Kidney (tissue), 14 donors: Measurements from ENCODE around the gene CAMK1G. TPM values are rescaled to one million over a fixed set of nuclear protein-coding genes. Genes with fewer than 3 reads are reported as not detected.
A peak's percentile ranks its signal among the peaks of the same experiment; 100 is the strongest.

Experiments used
- DNase-seq, 5 donors: peaks; one replicate each; pipeline ENCODE4 v3.0.0-alpha.2; 2013 to 2020
- FAIRE-seq: peaks from 2 replicates; lab custom pipeline; 2012; peaks lifted over from hg19 to GRCh38; lab: Jason Lieb, UNC
- H3K27ac ChIP-seq, 2 donors: one replicate each; pipeline ENCODE4 v1.7.0; 2013; ENCODE audit warnings: low read depth in 2 of 2, low read length in 2 of 2, inconsistent platforms in 1 of 2
- H3K27me3 ChIP-seq: one replicate; pipeline ENCODE4 v1.7.1; 2013; ENCODE audit warnings: low read length, inconsistent platforms; ENCODE audit not compliant: control insufficient read depth, insufficient read depth
- H3K36me3 ChIP-seq, 3 donors: one replicate each; pipeline versions ENCODE4 v1.7.0 to v1.7.1; 2013; ENCODE audit warnings: low read length in 3 of 3, control low read depth in 1 of 3, inconsistent platforms in 1 of 3; ENCODE audit not compliant: insufficient read depth in 3 of 3, control insufficient read depth in 2 of 3
- H3K4me1 ChIP-seq, 3 donors: one replicate each; pipeline versions ENCODE4 v1.7.0 to v1.7.1; 2013; ENCODE audit warnings: low read length in 3 of 3, inconsistent platforms in 1 of 3, low read depth in 1 of 3; ENCODE audit not compliant: control insufficient read depth in 2 of 3, insufficient read depth in 2 of 3
- H3K4me3 ChIP-seq, 3 donors: one replicate each; pipeline versions ENCODE4 v1.7.0 to v1.8.1; 2013; ENCODE audit warnings: low read length in 3 of 3, control low read depth in 1 of 3, inconsistent platforms in 1 of 3
- H3K9ac ChIP-seq, 3 donors: one replicate each; pipeline versions ENCODE4 v1.7.0 to v1.7.1; 2013; ENCODE audit warnings: low read length in 3 of 3, control low read depth in 1 of 3, inconsistent platforms in 1 of 3
- H3K9me3 ChIP-seq, 3 donors: one replicate each; pipeline versions ENCODE4 v1.7.0 to v1.7.1; 2013; ENCODE audit warnings: low read length in 3 of 3, control low read depth in 1 of 3, inconsistent platforms in 1 of 3; ENCODE audit not compliant: control insufficient read depth in 2 of 3, insufficient read depth in 1 of 3
- intact Hi-C: fragments of 100-400 bp; cut with DNase I; formaldehyde crosslinking; loops from one replicate; pipeline ENCODE4 v1.11.1; 2022
- polyA plus RNA-seq: library from polyadenylated mRNA; stranded (reverse); fragments of 350-450 nt; fragmentation: Illumina TruSeq; extraction: RNeasy Lipid Tissue Mini Kit (QIAGEN cat#74804); gene quantifications from one replicate; pipeline ENCODE4 v1.2.3, GENCODE V29; 2014; ENCODE audit warnings: low read depth, low replicate concordance; ENCODE audit not compliant: insufficient read depth
- total RNA-seq: library from RNA; stranded (reverse); fragmentation: NEBNext Ultra II Directional; extraction: Animal tissue kit (Norgen Biotek cat#: 25700); gene quantifications from one replicate; pipeline ENCODE4 v1.2.1, GENCODE V29; 2021
- TF ChIP-seq, protein P1 (sequence below): IDR thresholded peaks from 3 replicates; pipeline ENCODE4 v1.5.1; 2012; ENCODE audit warnings: mild to moderate bottlenecking, moderate library complexity, borderline replicate concordance; ENCODE audit not compliant: insufficient read depth; ENCODE audit errors: extremely low read depth
- donor health status: control.
- donor health status: control.
- donor health status: control.
- donor health status: control.
- donor health status: control.
- donor health status: DM: yes; HTN: yes; CAD: no.
- donor health status: Normal renal cell carcinoma (clear cell type).

Gene CAMK1G
- total and polyA plus RNA-seq, 2 donors from 2014 or later = 1.4 to 5.5 TPM

DNA sequence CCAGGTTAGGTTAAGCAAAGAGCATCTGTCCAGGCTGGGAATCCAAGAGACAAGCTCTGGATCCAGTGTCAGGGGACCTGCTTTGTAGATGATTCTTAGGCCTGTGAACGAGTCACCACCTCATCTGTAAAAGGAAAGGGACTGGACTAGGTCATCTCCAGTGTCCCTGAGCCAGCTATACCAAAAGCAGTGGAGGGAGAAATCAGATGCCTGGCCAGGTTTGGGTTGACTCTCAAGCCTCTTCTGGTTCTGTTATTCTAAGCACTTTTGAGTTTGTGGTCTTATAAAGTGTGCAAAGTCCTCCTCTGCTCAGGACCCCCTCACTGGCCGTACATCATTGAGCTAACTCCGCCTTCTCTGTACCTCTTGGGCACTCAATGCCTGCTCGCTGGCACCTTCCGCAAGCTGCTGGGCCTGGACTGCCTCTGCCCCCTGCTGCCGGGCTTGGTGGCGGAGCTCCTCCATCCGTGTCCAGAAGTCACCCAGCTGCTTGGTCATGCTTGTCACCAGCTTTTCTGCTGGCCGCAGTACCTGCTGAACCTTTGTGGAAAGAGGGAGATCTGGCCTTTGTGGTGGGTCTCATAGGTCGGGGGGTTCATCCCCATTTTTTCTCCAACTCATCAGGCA, 33.6 kb downstream of the CAMK1G start:
- Histone ChIP-seq H3K36me3 (no peaks in the 10 kb centered on the region), H3K9ac (no peak overlapping the region), H3K4me3 (no peak overlapping the region), H3K27me3 (no peaks in the 10 kb centered on the region), H3K9me3 (no peaks in the 10 kb centered on the region), H3K27ac (no peak overlapping the region), H3K4me1 (peaks cover 0 to 12% (median 0%) of the 10 kb centered on the region in 3 donors)
- DNase-seq (peak in 1 of 5 donors; percentile 37), FAIRE-seq (no peak)
- TF ChIP-seq, protein P1, sequence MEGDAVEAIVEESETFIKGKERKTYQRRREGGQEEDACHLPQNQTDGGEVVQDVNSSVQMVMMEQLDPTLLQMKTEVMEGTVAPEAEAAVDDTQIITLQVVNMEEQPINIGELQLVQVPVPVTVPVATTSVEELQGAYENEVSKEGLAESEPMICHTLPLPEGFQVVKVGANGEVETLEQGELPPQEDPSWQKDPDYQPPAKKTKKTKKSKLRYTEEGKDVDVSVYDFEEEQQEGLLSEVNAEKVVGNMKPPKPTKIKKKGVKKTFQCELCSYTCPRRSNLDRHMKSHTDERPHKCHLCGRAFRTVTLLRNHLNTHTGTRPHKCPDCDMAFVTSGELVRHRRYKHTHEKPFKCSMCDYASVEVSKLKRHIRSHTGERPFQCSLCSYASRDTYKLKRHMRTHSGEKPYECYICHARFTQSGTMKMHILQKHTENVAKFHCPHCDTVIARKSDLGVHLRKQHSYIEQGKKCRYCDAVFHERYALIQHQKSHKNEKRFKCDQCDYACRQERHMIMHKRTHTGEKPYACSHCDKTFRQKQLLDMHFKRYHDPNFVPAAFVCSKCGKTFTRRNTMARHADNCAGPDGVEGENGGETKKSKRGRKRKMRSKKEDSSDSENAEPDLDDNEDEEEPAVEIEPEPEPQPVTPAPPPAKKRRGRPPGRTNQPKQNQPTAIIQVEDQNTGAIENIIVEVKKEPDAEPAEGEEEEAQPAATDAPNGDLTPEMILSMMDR = peak; percentile 15
- intact Hi-C loops = no loop called here

DNA sequence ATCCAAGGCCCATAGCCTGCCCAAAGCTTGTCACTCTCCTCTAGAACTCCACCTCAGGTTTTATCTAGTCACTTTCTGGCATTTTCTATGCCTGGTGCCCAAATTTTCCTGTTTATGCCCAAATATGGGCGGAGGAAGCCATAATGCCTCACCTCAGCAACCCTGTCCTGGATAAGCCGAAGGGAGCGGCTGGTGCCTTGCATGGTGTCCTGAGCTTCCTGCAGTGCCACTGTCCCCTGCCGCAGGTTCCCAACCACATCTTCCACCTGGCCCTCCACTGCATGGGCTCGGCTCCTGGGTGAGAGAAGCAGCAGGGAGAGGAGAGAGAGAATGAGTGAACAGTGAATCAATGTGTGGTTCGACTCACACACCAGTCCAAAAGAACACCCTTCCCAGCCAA, 34.2 kb downstream of the CAMK1G start:
- H3K4me1 ChIP-seq = peaks cover 0 to 14% (median 0%) of the 10 kb centered on the region in 3 donors
- H3K9ac ChIP-seq = no peak overlapping the region
- no peak for DNase-seq
- no peaks in the 10 kb centered on the region for H3K27me3 ChIP-seq
- intact Hi-C loops = no loop called here
- no peak overlapping the region for H3K27ac ChIP-seq
- H3K9me3 ChIP-seq = no peaks in the 10 kb centered on the region
- TF ChIP-seq, protein P1 = no peak
- H3K4me3 ChIP-seq = no peak overlapping the region
- no peaks in the 10 kb centered on the region for H3K36me3 ChIP-seq
- FAIRE-seq = no peak

DNA sequence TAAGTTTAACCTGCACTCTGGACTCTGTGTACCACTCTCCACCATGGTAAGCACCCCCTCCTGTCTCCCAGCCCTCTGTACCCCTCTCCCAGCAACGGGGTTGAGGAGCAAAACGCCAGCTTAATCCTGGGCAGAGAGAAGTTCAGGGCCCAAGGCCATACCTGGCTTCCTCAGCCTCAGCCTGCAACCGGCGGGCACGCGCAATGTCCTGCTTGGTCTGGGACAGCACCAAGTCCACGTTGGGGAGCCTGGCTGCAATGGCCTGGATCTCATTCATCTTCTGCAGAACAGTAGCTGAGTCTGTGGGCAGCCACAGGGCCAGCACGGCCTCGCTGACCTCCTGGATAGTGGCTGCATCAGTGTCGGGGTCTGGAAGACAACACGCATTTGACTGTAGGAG, 34.8 kb downstream of the CAMK1G start:
- Histone ChIP-seq H3K36me3 (no peaks in the 10 kb centered on the region), H3K27ac (no peak overlapping the region), H3K4me1 (peaks cover 0 to 14% (median 0%) of the 10 kb centered on the region in 3 donors), H3K27me3 (no peaks in the 10 kb centered on the region), H3K9ac (no peak overlapping the region), H3K4me3 (no peak overlapping the region), H3K9me3 (no peaks in the 10 kb centered on the region)
- TF ChIP-seq, protein P1 = no peak
- FAIRE-seq (no peak), DNase-seq (no peak)
- intact Hi-C loops = no loop called here
